SH-SY5Y (cell line): ENCODE measurements around the gene STX4.

Source experiments
- GATA2 ChIP-seq: IDR thresholded peaks from 2 replicates; pipeline ENCODE4 v1.6.1; 2011; ENCODE audit warnings: mild to moderate bottlenecking, low read depth, low read length
- GATA3 ChIP-seq: IDR thresholded peaks from 2 replicates; pipeline ENCODE4 v1.6.1; 2011; ENCODE audit warnings: low read depth, mild to moderate bottlenecking, low read length, moderate library complexity

DNA sequence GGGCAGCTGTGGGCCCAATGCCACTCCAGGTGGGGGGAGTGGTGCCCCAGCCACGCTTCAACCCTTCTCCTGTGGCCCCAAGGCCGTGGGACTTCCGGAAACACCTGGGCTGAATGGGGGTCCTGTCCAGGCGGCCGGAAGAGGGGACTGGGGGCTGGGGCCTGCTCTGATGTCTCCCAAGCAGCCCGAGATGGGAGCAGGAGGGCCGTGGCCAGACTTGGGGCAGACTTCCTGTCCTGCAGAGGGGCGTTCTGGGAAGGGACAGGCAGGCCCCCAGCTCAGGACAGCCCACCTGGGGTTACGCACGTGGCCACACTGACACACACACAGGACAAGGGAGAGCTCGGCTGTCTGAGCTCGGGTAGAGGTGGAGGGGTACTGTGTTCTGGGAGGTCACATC lies 43.3 kb upstream of the STX4 start:
- TF ChIP-seq GATA2 (no peak), GATA3 (no peak)
